NCI-H2227 treated with DMSO at 0.1 percent for 48 hours (cell line): ENCODE measurements around the gene SSR3.
"Not testable (repeated sequence)": the region's sequence is repeated elsewhere in the genome, so short reads cannot be mapped to it uniquely, and the experiment has no call there.

Experiments
- DNase-seq: peaks from one replicate; lab custom pipeline; 2025; lab: John Stamatoyannopoulos, UW

Gene SSR3

GRCh38 chr3:156576051-156576450, 21.1 kb upstream of the SSR3 start:
- DNase-seq = no peak

GRCh38 chr3:156575641-156576040, 20.7 kb upstream of the SSR3 start:
- DNase-seq = no peak

GRCh38 chr3:156569881-156570280, 15.0 kb upstream of the SSR3 start:
- DNase-seq = not testable (repeated sequence)

GRCh38 chr3:156569016-156569415, 14.1 kb upstream of the SSR3 start:
- DNase-seq = not testable (repeated sequence)

- DNase-seq = no peak
Measured at GRCh38 chr3:156563900-156564682, 9.2 kb upstream of the SSR3 start.

- DNase-seq = not testable (repeated sequence)
Measured at GRCh38 chr3:156562486-156562885, 7.6 kb upstream of the SSR3 start.

GRCh38 chr3:156561533-156561932, 6.6 kb upstream of the SSR3 start:
- DNase-seq = no peak

GRCh38 chr3:156559321-156559720, 4.4 kb upstream of the SSR3 start:
- no peak for DNase-seq

- DNase-seq = no peak
Measured at GRCh38 chr3:156558389-156558788, 3.5 kb upstream of the SSR3 start.

- DNase-seq = no peak
Measured at GRCh38 chr3:156554515-156554841, 439 bp downstream of the SSR3 start.

GRCh38 chr3:156553705-156554356, 1.1 kb downstream of the SSR3 start:
- DNase-seq = no peak

GRCh38 chr3:156552973-156553372, 1.9 kb downstream of the SSR3 start:
- no peak for DNase-seq

- no peak for DNase-seq
Measured at GRCh38 chr3:156551746-156552145, 3.2 kb downstream of the SSR3 start.

GRCh38 chr3:156551261-156551660, 3.7 kb downstream of the SSR3 start:
- DNase-seq = no peak

GRCh38 chr3:156548902-156549301, 6.0 kb downstream of the SSR3 start:
- DNase-seq = no peak

- DNase-seq = no peak
Measured at GRCh38 chr3:156548041-156548687, 6.8 kb downstream of the SSR3 start.

GRCh38 chr3:156547637-156548036, 7.3 kb downstream of the SSR3 start:
- no peak for DNase-seq

- DNase-seq = no peak
Measured at GRCh38 chr3:156543043-156543555, 11.8 kb downstream of the SSR3 start.

GRCh38 chr3:156542101-156543042, 12.5 kb downstream of the SSR3 start:
- no peak for DNase-seq

GRCh38 chr3:156539802-156540201, 15.1 kb downstream of the SSR3 start:
- no peak for DNase-seq

- DNase-seq = no peak
Measured at GRCh38 chr3:156539051-156539450, 15.9 kb downstream of the SSR3 start.
